NCI-H2227 treated with DMSO at 0.1 percent for 48 hours (cell line): ENCODE data around the gene EDEM1.
"Not testable (repeated sequence)": the region's sequence is repeated elsewhere in the genome, so short reads cannot be mapped to it uniquely, and the experiment has no call there.

Source experiments
- DNase-seq: peaks from one replicate; lab custom pipeline; 2025; lab: John Stamatoyannopoulos, UW

The EDEM1 gene

GRCh38 chr3:5187156-5187919, at the start of gene EDEM1:
Gene EDEM1 (plus strand): TSS chr3:5187707. CDS start chr3:5187806, 99 bp downstream.
- DNase-seq = peak; percentile 79

GRCh38 chr3:5138214-5138981, 49.1 kb upstream of the EDEM1 start:
- no peak for DNase-seq

- no peak for DNase-seq
Observed at GRCh38 chr3:5140230-5140621, 47.3 kb upstream of the EDEM1 start.

- no peak for DNase-seq
Observed at GRCh38 chr3:5140839-5141238, 46.7 kb upstream of the EDEM1 start.

GRCh38 chr3:5141760-5142159, 45.7 kb upstream of the EDEM1 start:
- DNase-seq = no peak

- DNase-seq = no peak
Observed at GRCh38 chr3:5143464-5143863, 44.0 kb upstream of the EDEM1 start.

- DNase-seq = no peak
Observed at GRCh38 chr3:5144316-5144994, 43.1 kb upstream of the EDEM1 start.

- no peak for DNase-seq
Observed at GRCh38 chr3:5145120-5145519, 42.4 kb upstream of the EDEM1 start.

- DNase-seq = not testable (repeated sequence)
Observed at GRCh38 chr3:5147152-5147551, 40.4 kb upstream of the EDEM1 start.

- DNase-seq = no peak
Observed at GRCh38 chr3:5149306-5149880, 38.1 kb upstream of the EDEM1 start.

- DNase-seq = no peak
Observed at GRCh38 chr3:5151586-5151985, 35.9 kb upstream of the EDEM1 start.

- DNase-seq = no peak
Observed at GRCh38 chr3:5153074-5153473, 34.4 kb upstream of the EDEM1 start.

- DNase-seq = no peak
Observed at GRCh38 chr3:5155241-5155640, 32.3 kb upstream of the EDEM1 start.

- no peak for DNase-seq
Observed at GRCh38 chr3:5160321-5160720, 27.2 kb upstream of the EDEM1 start.

GRCh38 chr3:5160940-5161858, 26.3 kb upstream of the EDEM1 start:
- peak; percentile 3 for DNase-seq

- DNase-seq = no peak
Observed at GRCh38 chr3:5162102-5162501, 25.4 kb upstream of the EDEM1 start.

GRCh38 chr3:5165698-5166097, 21.8 kb upstream of the EDEM1 start:
- no peak for DNase-seq

- DNase-seq = no peak
Observed at GRCh38 chr3:5166846-5167245, 20.7 kb upstream of the EDEM1 start.

GRCh38 chr3:5168110-5168509, 19.4 kb upstream of the EDEM1 start:
- no peak for DNase-seq

- no peak for DNase-seq
Observed at GRCh38 chr3:5169807-5170206, 17.7 kb upstream of the EDEM1 start.

GRCh38 chr3:5170975-5171374, 16.5 kb upstream of the EDEM1 start:
- DNase-seq = no peak
